GM19023 (cell line): ENCODE data around the gene ERGIC1.
"Not testable (repeated sequence)": the region's sequence is repeated elsewhere in the genome, so short reads cannot be mapped to it uniquely, and the experiment has no call there.

Experiments used
- ATAC-seq: cut with Tn5 transposase; IDR thresholded peaks from one replicate; pipeline ENCODE4 v1.9.1; 2021; ENCODE audit warnings: mild to moderate bottlenecking, moderate library complexity; ENCODE audit not compliant: unreplicated experiment

ERGIC1 gene

DNA sequence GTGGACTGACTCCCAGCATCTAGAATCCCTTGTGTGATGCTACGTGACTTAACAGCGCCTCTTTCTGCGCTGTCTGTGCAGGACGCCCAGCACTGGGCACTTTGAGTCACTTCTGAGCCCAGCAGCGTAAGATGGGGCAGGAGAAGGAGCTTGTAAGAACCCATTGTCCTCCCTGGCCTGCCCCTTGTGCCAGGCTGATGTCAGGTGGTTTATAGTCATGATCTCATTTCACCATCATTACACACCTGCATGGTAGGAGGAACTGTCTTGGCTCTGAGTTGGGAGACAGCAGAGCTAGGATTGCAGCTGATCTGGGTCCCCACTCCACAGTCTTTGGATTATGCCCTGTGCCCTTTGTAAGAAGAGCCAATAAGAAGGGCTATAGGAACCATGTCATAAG lies 12.2 kb downstream of the ERGIC1 start:
- no peak for ATAC-seq

DNA sequence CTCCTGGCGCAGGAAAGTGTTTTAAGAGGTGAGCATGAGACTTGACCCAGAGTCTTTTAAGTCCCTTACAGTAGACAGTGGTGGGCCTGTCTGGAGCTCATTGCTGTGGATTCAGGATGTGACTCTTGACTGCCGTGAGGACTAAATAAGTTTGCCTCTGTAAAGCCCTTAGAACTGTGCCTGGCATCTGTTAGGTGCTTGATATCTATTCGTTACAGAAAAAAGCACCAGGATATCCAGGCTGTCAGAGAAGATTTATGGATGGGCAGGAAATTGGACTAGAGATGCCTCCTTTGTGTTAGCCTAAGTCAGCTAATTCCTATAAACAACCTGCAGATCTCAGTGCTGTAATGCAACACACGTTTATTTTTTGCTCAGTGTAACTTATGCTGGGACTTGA lies 12.6 kb downstream of the ERGIC1 start:
- ATAC-seq, result no peak

DNA sequence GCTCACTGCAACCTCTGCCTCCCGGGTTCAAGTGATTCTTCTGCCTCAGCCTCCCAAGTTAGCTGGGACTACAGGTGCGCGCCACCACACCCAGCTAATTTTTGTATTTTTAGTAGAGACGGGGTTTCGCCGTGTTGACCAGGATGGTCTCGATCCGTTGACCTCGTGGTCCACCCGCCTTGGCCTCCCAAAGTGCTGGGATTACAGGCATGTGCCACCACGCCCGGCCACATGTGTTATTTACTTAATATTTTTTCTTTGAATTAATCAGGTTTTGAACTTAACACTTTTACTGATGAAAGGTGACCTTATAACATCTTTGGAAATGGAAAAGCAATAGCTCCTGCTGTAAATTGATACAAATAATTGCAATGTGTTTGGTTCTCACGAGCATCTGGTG lies 13.5 kb downstream of the ERGIC1 start:
- not testable (repeated sequence) for ATAC-seq

DNA sequence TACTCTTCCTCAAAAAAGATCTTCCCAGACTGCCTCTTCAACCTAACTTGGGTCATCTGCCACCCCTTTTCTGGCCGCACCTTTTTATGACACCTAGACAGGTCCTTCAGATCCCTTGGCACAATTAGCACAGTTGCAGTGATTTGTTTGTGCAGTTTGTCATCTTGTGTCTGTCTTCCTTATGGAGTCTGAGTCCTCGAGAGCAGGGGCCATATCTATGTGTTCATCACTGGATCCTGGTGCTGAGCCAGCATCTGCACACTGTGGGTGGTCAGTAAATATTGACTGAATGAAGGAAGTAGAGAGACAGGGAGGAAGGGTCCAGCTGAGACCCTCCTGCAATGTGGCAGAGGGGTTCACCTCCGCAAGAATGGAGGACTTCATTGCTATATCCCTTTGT lies 14.4 kb downstream of the ERGIC1 start:
- ATAC-seq, result no peak

DNA sequence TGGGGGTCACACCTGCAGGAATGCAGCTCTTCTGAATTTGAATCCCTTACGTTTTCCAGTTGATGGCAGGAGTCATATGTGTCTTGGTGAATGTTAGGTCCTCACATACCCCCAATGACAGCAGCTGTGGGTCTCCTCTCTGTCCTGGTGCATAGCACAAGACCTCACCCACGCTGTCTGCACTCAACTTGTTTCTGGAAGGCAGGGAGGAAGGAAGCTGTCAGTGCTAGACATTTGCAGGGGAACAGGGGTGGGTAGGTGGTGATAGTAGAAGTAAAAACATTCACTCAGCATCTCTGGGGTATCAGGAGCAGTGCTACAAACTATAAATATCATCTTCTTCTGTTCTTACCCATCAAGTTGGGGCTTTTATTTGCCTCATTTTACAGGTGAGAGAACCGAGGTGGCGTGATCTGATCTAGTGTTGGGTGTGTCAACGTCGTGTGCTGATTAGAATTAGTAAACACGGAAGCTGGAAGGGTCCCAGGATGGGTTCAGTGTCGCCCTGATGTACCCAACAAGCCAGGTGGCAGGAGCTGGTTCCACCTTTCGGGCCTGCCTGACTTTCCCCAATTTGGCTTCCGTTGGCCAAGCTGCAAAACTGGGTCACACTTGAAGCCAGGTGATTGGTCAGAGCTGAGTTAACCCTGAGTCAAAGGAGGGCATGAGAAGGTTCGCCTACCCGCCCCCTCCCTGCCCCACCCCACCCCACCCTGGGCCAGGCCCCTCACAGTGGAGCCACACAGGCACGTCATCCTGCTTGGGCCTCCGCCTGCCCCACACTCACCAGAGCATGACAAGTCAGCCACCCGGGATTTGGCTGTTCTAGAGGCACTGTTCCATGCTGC lies 15.8 kb downstream of the ERGIC1 start:
- peak; percentile 56 for ATAC-seq

DNA sequence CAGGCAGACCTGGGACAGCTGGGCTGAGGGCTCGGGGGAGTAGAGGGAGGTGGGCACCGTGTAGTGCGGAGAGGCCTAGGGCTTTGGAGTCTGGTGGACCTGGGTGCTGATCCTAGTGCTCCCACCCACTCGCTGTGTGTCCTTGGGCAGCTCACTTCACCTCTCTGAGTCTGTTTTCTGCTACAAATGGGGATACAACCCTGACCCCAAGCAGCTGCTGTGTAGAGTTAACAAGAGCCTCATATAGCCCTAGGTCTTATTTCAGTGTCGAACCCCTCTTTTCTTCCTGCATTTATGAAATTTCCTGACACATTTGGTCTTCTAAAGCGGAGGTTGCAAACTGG lies 16.4 kb downstream of the ERGIC1 start:
- no peak for ATAC-seq

DNA sequence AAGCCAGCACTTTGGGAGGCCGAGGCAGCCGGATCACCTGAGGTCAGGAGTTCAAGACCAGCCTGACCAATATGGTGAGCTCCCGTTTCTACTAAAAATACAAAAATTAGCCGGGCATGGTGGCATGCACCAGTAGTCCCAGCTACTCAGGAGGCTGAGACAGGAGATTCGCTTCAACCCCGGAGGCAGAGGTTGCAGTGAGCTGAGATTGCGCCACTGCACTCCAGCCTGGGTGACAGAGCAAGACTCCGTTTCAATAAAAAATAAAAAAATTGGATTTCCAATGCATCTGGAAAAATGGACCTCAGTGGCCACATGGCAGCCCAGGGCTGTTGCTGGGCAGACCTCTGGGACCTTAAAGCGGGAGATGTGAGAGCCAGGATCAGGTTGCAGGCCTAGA lies 17.2 kb downstream of the ERGIC1 start:
- ATAC-seq, result not testable (repeated sequence)

DNA sequence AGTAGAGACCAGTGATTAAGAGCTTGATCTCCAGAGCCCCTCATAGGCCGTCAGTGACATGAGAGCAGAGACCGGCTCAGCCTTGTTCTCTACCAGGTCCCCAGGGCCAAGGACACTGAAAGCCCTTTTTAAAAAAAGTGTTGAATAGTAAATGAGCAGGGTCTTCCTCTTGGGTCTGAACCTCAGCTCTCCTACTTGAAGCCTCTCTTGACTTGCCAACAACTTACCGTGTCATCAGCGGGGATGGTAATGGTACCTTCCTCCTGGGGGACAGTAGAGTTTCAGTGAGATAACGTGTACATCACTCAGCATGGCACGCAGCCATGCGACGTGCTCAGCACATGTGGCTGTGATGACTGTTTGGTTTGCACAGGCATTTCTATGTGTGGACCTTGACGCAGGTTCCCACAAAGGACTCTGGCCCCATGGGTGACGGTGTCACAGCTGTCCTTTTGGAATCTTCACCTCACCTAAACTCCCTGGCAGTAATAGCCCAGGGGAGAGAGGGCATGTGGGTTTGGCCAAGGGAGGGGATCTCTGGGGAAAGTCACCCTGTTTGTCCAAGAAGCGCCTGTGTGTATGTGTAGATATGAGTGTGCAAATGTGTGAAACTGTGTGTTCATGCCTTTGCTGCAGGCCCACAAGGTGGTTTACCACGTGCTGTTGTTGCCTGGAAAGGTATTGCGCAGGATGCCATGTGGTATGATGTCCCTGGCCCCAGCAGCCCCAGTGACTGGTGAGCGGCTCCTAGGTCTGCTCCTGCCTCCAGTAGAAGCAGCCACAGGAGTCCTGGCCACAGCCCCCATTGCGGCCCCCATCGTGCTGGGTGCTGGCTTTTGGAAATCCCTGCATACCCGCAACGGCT lies 18.7 kb downstream of the ERGIC1 start:
- ATAC-seq, result no peak

DNA sequence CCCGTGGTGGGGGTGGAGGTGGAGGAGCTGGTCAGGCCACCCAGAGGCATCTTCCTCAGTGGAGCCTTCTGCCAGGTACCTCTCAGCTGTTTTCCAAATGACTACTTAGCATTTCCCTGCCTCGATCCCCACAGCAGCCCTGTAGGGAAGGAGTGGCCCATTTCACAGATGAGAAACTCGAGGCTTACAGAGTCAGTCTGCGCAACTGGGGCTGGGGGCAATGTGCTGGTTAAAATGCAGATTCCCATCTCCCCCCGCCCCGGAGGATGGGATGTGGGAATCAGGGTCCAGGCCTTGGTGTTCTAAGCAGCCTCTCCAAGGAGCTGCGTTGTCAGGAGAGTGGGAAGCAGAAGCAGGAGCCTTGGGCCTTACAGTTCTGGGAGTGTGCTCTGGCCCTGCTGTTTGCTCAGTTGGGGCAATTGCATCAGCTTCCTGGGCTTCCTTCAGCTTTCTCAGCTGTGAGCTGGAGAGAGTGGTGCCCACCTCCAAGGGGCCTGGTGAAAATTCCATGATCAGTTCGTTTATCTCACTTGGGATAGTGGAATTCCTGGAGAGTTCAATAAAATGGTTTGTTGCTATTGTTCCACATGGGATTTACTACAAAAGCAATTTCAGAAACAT lies 19.4 kb downstream of the ERGIC1 start:
- ATAC-seq, result no peak

DNA sequence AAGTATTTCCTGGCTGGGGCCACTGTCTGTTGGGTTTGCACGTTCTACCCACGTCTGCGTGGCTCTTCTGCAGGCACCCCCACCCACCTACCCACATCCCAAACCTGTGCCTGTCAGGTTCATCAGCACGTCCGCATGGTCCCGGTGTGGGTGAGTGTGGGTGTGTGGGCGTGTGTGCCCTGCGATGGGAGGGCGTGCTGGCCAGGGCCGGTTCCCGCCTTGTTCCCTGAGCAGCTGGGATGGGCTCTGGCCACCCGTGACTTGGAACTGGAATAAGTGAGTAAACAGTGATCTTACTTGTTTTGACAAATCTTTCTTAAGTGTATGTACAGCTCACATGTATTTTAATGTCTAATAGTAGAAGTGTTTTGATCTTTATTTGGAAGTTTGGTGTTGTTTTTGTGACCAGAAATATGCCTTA lies 20.4 kb downstream of the ERGIC1 start:
- ATAC-seq, result no peak

DNA sequence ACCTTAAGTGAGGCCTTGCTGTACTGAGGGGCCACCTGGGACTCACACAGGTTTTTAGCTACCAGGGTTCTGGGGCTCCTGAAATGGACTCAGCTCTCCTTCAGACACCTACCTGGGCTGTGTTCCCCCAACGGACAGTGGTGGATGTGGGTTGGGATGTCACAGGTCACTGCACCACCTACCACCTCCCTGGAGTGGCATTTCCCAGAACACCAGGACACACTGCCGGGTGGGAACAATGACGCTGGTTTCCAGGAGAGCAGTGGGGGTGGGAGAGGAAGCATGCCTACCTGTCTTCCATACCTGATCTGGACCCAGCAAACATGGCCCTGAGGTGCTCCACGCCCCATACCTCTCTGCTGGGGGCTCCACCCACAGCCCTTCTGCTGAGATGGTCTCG lies 20.9 kb downstream of the ERGIC1 start:
- no peak for ATAC-seq

DNA sequence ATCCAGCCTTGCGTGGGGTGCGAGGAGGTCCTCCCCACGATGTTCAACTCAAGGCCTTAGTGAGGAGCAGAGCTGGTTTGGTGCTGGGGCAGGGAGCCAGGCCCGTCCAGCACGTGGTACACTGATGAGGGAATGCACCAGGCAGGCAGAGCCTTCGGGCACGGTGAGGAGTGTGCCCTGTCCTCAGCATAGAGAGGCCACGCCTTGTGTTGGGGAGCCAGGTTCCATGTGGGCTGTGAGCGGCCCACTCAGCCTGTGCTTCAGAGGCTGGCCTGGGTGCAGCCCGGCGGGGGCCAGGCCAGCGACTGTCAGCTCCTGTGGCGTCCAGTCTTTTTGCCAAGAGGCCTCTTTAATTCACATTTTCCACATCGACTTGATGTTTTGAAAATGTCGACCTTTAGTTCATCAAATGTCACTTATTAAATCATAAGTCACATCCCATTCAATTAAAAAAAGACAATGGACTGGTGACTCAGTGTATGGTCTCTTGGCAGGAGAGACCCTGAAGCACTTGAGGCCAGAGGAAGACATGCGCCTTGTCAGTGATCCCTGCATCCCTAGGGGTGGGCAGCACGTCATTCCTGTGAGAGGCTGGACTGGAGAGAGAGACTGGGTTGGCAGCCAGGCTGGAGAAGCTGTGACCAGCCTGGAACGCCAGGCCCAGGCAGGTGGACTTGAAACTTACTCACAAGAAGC lies 21.7 kb downstream of the ERGIC1 start:
- ATAC-seq, result no peak

DNA sequence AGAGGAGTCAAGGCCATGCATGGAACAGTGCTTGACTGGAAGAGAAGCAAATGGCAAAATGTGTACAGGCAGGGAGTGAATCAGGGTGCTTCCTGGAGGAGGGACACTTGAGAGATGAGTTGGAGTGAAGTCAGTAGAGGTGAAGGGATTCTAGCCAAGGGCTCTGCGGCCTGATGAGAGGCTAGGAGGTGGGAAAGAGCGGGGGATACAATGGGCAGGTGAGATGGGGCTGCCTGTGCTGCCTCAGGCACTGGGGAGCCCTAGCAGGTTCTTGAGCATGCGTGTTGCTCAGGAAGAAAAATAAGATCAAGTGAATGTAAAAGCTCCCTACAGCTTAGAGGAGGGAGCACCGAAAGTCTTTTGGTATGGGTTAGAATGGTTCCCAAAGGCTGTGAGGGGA lies 22.3 kb downstream of the ERGIC1 start:
- ATAC-seq, result no peak

DNA sequence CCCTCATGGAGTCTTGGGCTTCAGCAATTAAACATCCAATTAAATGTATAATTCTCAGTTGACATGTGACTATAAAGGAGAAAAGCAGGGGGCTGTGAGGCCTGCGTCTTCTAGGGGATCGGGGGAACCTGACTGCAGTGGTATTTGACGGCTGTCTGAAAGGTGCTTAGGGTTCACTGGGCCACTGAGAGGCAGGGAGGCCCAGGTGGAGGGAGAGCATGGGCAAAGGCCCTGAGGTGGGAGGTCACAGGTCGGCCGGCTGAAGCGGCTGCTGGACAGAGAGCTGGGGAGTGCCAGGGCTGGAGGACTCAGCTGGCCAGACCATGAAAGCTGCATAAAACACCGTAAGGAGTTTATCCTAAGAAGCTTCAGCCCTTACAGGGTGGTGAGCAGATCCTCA lies 23.9 kb downstream of the ERGIC1 start:
- ATAC-seq, result no peak

DNA sequence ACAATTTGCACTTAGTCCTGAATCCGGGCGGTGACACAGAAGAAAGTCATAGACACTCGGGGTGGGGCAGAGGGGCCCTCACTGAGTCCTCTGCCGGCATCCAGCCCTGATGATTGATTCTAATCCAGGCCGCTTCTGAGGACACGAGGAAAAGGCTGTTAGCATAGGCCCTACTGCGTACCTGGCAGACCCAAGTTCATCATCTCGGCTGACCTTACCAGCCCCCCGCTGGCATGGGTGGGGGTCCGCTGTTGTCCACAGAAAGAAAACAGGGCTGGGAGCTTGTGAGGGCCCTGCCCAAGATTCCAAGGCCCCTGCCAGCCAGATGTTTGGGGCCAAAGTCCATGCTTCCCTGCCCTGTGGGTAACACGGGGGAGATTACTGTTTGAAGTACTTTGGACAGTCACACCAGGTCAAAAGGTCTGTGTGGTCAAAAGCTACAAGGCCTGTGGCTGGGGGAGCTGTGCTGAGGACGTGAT lies 24.5 kb downstream of the ERGIC1 start:
- no peak for ATAC-seq

DNA sequence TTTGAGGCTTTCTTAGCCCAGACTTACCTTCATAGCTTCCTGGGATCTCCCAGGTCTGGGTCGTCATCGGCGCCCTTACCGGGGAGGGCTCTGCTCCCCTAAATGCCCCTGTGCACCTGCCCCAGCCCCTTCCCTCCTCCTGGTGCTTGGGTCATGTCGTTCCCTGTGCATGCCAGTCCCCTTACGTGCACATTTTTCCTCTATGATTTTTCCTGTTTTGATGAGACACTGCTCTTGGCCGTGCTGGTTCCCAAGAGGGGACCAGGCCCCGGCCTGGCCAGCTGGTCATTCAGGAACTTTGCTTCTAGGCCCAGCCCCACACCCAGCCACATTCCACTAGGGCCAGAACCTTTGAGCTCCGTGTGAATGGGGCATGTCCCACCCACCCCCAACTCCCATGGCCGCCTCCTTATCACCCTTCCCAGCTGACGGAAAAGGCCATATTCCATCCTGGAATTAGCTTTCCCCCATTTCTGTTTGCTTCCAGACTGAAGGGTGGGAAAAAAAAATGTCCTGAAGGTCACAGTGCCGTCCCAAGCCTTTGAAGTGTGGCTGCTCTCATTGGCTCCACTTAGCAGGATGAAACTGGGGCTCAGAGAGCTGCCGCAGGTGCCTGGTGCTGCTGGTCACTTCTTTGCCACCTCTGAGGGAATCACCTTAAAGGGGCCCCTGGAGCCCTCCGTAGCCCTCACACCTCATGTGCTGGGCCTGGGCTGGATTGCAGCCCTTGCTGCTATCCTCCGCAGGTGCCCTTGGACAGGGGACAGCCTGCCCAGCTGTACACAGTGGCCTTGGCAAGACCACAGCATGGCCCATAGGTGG lies 25.1 kb downstream of the ERGIC1 start:
- no peak for ATAC-seq

DNA sequence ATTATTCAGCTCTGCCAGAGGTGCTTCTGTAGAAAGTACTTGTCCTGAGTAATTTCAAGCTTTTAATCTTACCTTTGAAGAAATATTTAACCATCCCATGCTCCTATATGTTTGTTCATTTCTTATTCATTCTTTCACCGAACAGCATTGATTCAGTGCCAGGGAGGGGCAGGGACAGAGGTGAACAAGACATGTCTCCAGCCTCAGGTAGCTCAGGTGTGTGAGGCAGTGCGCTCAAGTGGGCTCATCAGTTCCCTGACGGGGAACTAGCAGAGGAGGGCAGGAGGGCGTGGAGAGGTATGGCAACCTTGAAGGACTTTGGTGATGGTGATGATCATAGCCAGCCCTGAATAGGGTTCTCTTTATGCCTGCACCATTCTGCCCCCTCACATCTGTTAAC lies 25.9 kb downstream of the ERGIC1 start:
- no peak for ATAC-seq

DNA sequence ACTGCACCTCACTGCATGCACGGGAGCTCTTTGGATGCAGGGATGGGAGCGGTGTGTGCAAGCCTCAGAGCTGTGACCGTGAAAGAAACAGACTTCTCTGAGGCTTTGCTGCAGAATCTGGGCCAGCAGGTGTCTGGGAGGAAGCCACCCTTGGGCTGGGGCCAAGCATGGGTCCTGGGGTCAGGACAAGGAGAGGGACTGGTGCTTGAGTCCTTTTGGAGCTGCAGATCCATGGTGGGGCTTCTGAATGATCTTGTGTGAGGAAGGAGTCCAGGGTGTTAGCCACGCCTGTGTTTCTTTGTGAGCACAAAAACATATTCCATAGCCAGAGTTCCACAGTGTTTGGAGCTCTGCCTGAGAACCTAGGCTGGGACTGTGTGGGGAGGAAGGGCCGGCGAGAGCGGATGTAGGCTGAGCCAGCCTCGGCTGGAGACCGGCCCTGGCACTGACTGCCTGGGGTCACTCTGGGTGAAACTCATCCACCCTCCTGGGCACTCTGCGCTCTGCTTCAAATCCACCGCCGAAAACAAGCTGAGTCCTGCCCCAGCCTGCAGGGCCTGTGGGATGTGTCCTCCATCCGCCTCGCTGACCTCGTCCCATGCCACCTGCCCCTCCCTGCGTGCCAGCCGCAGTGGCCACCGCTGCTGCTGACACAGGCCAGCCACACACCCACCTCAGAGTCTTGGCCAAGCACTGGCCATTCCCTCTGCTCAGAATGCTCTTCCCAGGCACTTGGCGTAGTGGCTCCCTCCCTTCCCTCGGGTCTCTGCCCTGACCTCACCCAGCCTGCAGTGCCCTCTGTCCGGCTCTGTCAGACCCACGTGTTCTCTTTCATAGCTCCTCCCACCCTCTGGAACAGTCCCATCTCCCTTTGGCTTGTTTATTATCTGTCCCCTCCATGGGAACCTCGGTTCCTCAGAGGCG lies 26.7 kb downstream of the ERGIC1 start:
- ATAC-seq, result no peak

DNA sequence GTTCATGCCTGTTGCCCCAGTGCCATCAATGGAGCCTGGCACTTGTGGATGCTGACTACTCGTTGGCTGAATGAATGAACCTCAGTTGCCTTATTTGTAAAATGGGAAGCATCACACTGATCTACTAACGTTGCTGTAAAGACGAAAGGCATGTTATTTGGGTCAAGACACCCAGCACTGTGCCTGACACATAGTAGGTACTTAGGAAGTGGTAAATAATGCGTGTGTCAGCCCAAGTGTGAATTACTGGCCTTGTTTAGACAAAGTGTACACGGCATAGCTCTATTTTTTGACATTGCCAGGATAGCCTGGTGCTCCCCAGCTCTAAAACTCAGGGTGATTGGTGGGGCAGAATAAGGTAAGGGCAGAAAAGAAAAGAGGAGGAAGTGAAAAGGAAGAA lies 27.4 kb downstream of the ERGIC1 start:
- no peak for ATAC-seq
